ENCODE data around the gene SDCBP2. TPM values are rescaled to one million over a fixed set of nuclear protein-coding genes. Genes with fewer than 3 reads are reported as not detected.

SDCBP2 gene
- total RNA-seq, 1 donor from 2014 or later = not detected

GRCh38 chr20:1286267-1287024 lies 42.5 kb downstream of the SDCBP2 start:
- intact Hi-C loops (cut with DNase I) = no loop called here
- no peak overlapping the region for H3K27ac ChIP-seq
- H3K36me3 ChIP-seq = peaks cover 0 to 8% of the 10 kb centered on the region in 2 donors
- no peak for DNase-seq (ENCODE audit: low spot score in 2 of 2)
- H3K4me1 ChIP-seq = no peaks in the 10 kb centered on the region
- no peak overlapping the region for H3K4me3 ChIP-seq
- no peaks in the 10 kb centered on the region for H3K9me3 ChIP-seq
- no peaks in the 10 kb centered on the region for H3K27me3 ChIP-seq
- TF ChIP-seq CTCF (IDR thresholded peaks at IDR 0.05) = no peak

GRCh38 chr20:1283522-1284510 lies 45.1 kb downstream of the SDCBP2 start:
- no peak overlapping the region for H3K4me3 ChIP-seq
- H3K4me1 ChIP-seq = no peaks in the 10 kb centered on the region
- H3K9me3 ChIP-seq = no peaks in the 10 kb centered on the region
- H3K27me3 ChIP-seq = no peaks in the 10 kb centered on the region
- intact Hi-C loops (cut with DNase I) = no loop called here
- no peak for TF ChIP-seq CTCF (IDR thresholded peaks at IDR 0.05)
- H3K27ac ChIP-seq = no peak overlapping the region
- H3K36me3 ChIP-seq = peaks cover 0 to 8% of the 10 kb centered on the region in 2 donors
- peak in 1 of 2 donors; percentile 35 for DNase-seq (ENCODE audit: low spot score in 2 of 2)

- TF ChIP-seq CTCF (IDR thresholded peaks at IDR 0.05) = no peak
- Histone ChIP-seq H3K27ac (no peak overlapping the region), H3K36me3 (peaks cover 0 to 8% of the 10 kb centered on the region in 2 donors), H3K4me1 (no peaks in the 10 kb centered on the region), H3K4me3 (no peak overlapping the region), H3K27me3 (no peaks in the 10 kb centered on the region), H3K9me3 (no peaks in the 10 kb centered on the region)
- intact Hi-C loops (cut with DNase I) = no loop called here
- DNase-seq (ENCODE audit: low spot score in 2 of 2) = peak in 1 of 2 donors; percentile 8
Observed at GRCh38 chr20:1282966-1283365, 46.0 kb downstream of the SDCBP2 start.

GRCh38 chr20:1281279-1282057 lies 47.5 kb downstream of the SDCBP2 start:
- intact Hi-C loops (cut with DNase I) = no loop called here
- Histone ChIP-seq H3K9me3 (no peaks in the 10 kb centered on the region), H3K27me3 (no peaks in the 10 kb centered on the region), H3K27ac (no peak overlapping the region), H3K4me3 (no peak overlapping the region), H3K36me3 (peaks cover 0 to 8% of the 10 kb centered on the region in 2 donors), H3K4me1 (no peaks in the 10 kb centered on the region)
- DNase-seq (ENCODE audit: low spot score in 2 of 2) = peak in 1 of 2 donors; percentile 8
- no peak for TF ChIP-seq CTCF (IDR thresholded peaks at IDR 0.05)

All from ascending aorta (tissue), 2 donors.